Trophoblast cell (in vitro differentiated cells and primary cell): ENCODE results near the gene CNRIP1.

ENCODE experiments used
- DNase-seq, 2 donors: peaks; one replicate each; pipeline ENCODE4 v3.0.0-alpha.2; 2016
- H2AFZ ChIP-seq: 2 replicates; pipeline ENCODE4 v1.6.1; 2013; ENCODE audit warnings: low read length, moderate library complexity, mild to moderate bottlenecking; ENCODE audit not compliant: insufficient read depth, poor library complexity
- H2AK5ac ChIP-seq: 2 replicates; pipeline ENCODE4 v1.6.1; 2013; ENCODE audit warnings: mild to moderate bottlenecking, low read length
- H2BK120ac ChIP-seq: 2 replicates; pipeline ENCODE4 v1.6.1; 2013; ENCODE audit warnings: low read length, mild to moderate bottlenecking, moderate library complexity; ENCODE audit not compliant: insufficient read depth, poor library complexity
- H2BK12ac ChIP-seq: 2 replicates; pipeline ENCODE4 v1.6.1; 2013; ENCODE audit warnings: mild to moderate bottlenecking, low read length, moderate library complexity
- H2BK5ac ChIP-seq: 2 replicates; pipeline ENCODE4 v1.6.1; 2013; ENCODE audit warnings: low read length, low read depth, moderate library complexity, mild to moderate bottlenecking; ENCODE audit not compliant: poor library complexity
- H3K14ac ChIP-seq: 2 replicates; pipeline ENCODE4 v1.6.1; 2013; ENCODE audit warnings: mild to moderate bottlenecking, low read length
- H3K18ac ChIP-seq: 2 replicates; pipeline ENCODE4 v1.6.1; 2013; ENCODE audit warnings: mild to moderate bottlenecking, low read length
- H3K23ac ChIP-seq: 2 replicates; pipeline ENCODE4 v1.6.1; 2013; ENCODE audit warnings: low read length
- H3K27ac ChIP-seq: 2 replicates; pipeline ENCODE4 v1.5.1; 2013; ENCODE audit warnings: low read depth, mild to moderate bottlenecking, inconsistent platforms, low read length, moderate library complexity
- H3K27me3 ChIP-seq: 2 replicates; pipeline ENCODE4 v1.6.1; 2013; ENCODE audit warnings: inconsistent platforms, mild to moderate bottlenecking, low read length, moderate library complexity; ENCODE audit not compliant: insufficient read depth
- H3K36me3 ChIP-seq, 2 experiments: 1 replicate in 1 of 2; 2 replicates in 1 of 2; pipeline ENCODE4 v1.6.1; 2013; ENCODE audit warnings: low read length in 2 of 2, mild to moderate bottlenecking in 2 of 2, moderate library complexity in 1 of 2; ENCODE audit not compliant: insufficient read depth in 2 of 2, control insufficient read depth in 1 of 2
- H3K4ac ChIP-seq: 2 replicates; pipeline ENCODE4 v1.6.1; 2013; ENCODE audit warnings: low read depth, mild to moderate bottlenecking, low read length, moderate library complexity
- H3K4me1 ChIP-seq, 2 experiments: 1 replicate in 1 of 2; 2 replicates in 1 of 2; pipeline ENCODE4 v1.6.1; 2013; ENCODE audit warnings: low read length in 2 of 2, mild to moderate bottlenecking in 2 of 2, moderate library complexity in 1 of 2; ENCODE audit not compliant: insufficient read depth in 2 of 2, control insufficient read depth in 1 of 2
- H3K4me2 ChIP-seq: 2 replicates; pipeline ENCODE4 v1.6.1; 2013; ENCODE audit warnings: inconsistent platforms, mild to moderate bottlenecking, low read length, moderate library complexity
- H3K4me3 ChIP-seq: 2 replicates; pipeline ENCODE4 v1.5.1; 2013; ENCODE audit warnings: mild to moderate bottlenecking, low read depth, low read length, inconsistent platforms
- H3K79me1 ChIP-seq: one replicate; pipeline ENCODE4 v1.6.1; 2013; ENCODE audit warnings: low read length
- H3K79me2 ChIP-seq: 2 replicates; pipeline ENCODE4 v1.6.1; 2013; ENCODE audit warnings: low read length, mild to moderate bottlenecking; ENCODE audit not compliant: control insufficient read depth, insufficient read depth, poor library complexity
- H3K9ac ChIP-seq: 2 replicates; pipeline ENCODE4 v1.6.1; 2013; ENCODE audit warnings: mild to moderate bottlenecking, low read length
- H3K9me3 ChIP-seq: 2 replicates; pipeline ENCODE4 v1.6.1; 2013; ENCODE audit warnings: low read depth, mild to moderate bottlenecking, control low read depth, inconsistent platforms, low read length; ENCODE audit not compliant: insufficient read depth
- H4K12ac ChIP-seq: 2 replicates; pipeline ENCODE4 v1.6.1; 2013; ENCODE audit warnings: low read depth, mild to moderate bottlenecking, low read length, moderate library complexity
- H4K8ac ChIP-seq: 2 replicates; pipeline ENCODE4 v1.6.1; 2013; ENCODE audit warnings: low read depth, mild to moderate bottlenecking, low read length, moderate library complexity
- H4K91ac ChIP-seq: one replicate; pipeline ENCODE4 v1.6.1; 2013; ENCODE audit warnings: low read depth, mild to moderate bottlenecking, low read length, moderate library complexity
- WGBS: extraction: QIAGEN DNeasy Blood & Tissue Kit; methylation state at CpG from one replicate; pipeline ENCODE4 v1.1.7; 2013; ENCODE audit warnings: missing lambda C conversion rate; ENCODE audit not compliant: insufficient read length, insufficient coverage; ENCODE audit errors: extremely low coverage; 5-methylcytosine and 5-hydroxymethylcytosine counted together

CNRIP1 gene

DNA sequence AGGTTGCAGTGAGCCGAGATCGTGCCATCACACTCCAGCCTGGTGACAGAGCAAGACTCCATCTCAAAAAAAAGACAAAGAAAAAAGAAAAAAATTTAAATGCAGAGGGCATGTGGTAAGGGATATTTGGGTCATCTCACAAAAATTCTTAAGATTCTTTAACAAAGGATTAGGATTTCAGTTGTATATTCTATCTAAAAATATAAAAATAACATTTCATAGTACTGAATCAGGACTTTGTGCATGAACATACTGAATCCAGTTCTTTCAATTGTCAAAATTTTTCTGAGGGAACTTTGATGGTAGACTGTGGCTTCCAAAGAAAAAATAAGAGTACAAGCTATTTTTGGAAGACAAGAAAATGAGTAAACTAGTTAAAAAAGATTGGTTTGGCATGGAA is 60.9 kb downstream of the CNRIP1 start:
- H3K4me3 ChIP-seq: no peak overlapping the region
- no peak overlapping the region for H2BK120ac ChIP-seq
- no peaks in the 10 kb centered on the region for H3K79me2 ChIP-seq
- H2BK5ac ChIP-seq: no peak overlapping the region
- H4K91ac ChIP-seq: no peak overlapping the region
- no peak overlapping the region for H3K4me2 ChIP-seq
- no peaks in the 10 kb centered on the region for H3K4me1 ChIP-seq
- no peak overlapping the region for H3K14ac ChIP-seq
- H3K27me3 ChIP-seq: no peaks in the 10 kb centered on the region
- no peak overlapping the region for H2AFZ ChIP-seq
- no peak overlapping the region for H3K23ac ChIP-seq
- no peak overlapping the region for H4K8ac ChIP-seq
- DNase-seq: no peak
- H3K9me3 ChIP-seq: no peaks in the 10 kb centered on the region
- H3K4ac ChIP-seq: no peak overlapping the region
- no peak overlapping the region for H4K12ac ChIP-seq
- H3K27ac ChIP-seq: no peak overlapping the region
- H3K9ac ChIP-seq: no peak overlapping the region
- H2BK12ac ChIP-seq: no peak overlapping the region
- H3K36me3 ChIP-seq: no peaks in the 10 kb centered on the region
- H3K18ac ChIP-seq: no peak overlapping the region
- no peaks in the 10 kb centered on the region for H3K79me1 ChIP-seq
- no CpG with 5 or more reads among the region's 2 CpGs for WGBS
- no peak overlapping the region for H2AK5ac ChIP-seq

DNA sequence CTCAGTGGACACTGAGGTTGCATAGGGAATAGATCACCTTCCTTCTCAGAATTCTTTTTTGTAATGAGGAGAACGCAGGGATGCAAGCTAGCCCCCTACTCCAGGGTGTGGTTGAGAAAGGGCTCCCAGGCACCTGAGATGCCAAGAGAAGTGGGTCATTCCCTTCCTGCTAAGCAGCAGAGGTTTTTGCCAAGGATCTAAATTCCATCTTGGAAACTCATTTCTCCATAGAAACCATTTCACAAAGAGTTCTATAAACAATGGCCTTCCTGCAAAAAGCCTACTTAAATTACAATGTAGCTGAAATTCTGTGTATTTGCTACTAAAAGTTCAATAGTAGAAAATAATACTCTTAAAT is 63.7 kb downstream of the CNRIP1 start:
- Histone ChIP-seq H3K23ac (no peak overlapping the region), H4K12ac (no peak overlapping the region), H3K9ac (no peak overlapping the region), H3K27ac (no peak overlapping the region), H2AFZ (no peak overlapping the region), H3K79me1 (peaks cover 15% of the 10 kb centered on the region), H2BK120ac (no peak overlapping the region), H3K36me3 (no peaks in the 10 kb centered on the region), H2BK12ac (no peak overlapping the region), H3K4me1 (no peaks in the 10 kb centered on the region), H2AK5ac (no peak overlapping the region), H4K91ac (no peak overlapping the region), H3K27me3 (no peaks in the 10 kb centered on the region), H3K18ac (no peak overlapping the region), H3K9me3 (peaks cover 2% of the 10 kb centered on the region), H3K79me2 (peaks cover 13% of the 10 kb centered on the region), H3K4me2 (no peak overlapping the region), H3K4ac (no peak overlapping the region), H2BK5ac (no peak overlapping the region), H4K8ac (no peak overlapping the region), H3K4me3 (no peak overlapping the region), H3K14ac (no peak overlapping the region)
- DNase-seq: peak; percentile 89 to 95
- WGBS: no CpG with 5 or more reads among the region's 1 CpG

DNA sequence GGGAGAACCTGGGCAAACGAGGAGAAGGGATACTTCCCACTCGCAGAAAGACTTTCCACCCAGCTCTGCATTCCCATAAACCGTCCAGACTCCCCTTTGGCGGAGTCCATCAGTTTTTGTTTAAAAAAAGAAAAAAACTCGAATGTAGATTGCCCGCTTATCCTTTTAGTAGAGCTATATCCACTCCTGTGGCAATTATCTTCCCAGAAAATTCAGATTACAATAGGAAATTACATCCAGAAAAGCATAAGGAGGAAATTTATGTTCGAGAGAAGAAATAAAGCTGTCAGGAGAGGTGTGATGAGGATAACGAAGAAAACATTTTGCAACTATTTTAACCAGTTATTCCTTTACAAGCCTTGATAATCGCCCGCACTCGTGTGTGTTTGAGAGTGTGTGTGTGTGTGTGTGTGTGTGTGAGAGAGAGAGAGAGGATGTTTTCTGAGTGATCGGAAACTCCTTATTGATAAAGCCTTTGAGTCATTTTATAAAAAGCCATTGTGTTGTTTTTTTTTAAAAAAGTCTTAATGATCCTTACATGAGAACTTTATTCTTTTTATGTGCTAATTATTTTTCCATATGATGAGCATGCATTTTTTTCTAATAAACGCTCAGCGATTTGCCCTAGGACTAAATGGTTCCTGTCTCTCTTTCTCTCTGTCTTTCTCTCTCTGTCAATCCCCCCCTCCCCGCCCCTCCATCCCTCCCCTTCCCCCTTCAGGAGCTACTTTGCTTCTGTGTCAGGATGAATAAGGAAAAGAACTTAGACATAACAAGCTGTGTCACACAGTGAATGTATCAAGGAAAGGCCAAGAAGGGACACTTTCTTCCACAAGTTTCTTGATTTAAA is 66.3 kb downstream of the CNRIP1 start:
- peak in 1 of 2 donors; percentile 24 for DNase-seq
- Histone ChIP-seq H3K79me2 (peaks cover 13% of the 10 kb centered on the region), H3K18ac (peak overlapping the region; percentile 95), H3K4me2 (peak overlapping the region; percentile 96), H3K27me3 (no peaks in the 10 kb centered on the region), H3K79me1 (peaks cover 15% of the 10 kb centered on the region), H2AK5ac (no peak overlapping the region), H3K36me3 (no peaks in the 10 kb centered on the region), H3K9ac (peak overlapping the region; percentile 99), H4K91ac (peak overlapping the region; percentile 64), H2BK120ac (peak overlapping the region; percentile 35), H2BK5ac (no peak overlapping the region), H3K23ac (no peak overlapping the region), H3K27ac (peak overlapping the region; percentile 87), H4K8ac (peak overlapping the region; percentile 98), H4K12ac (peak overlapping the region; percentile 92), H2BK12ac (no peak overlapping the region), H3K4ac (peak overlapping the region; percentile 2), H3K4me3 (peak overlapping the region; percentile 93), H3K14ac (peak overlapping the region; percentile 91), H2AFZ (peak overlapping the region; percentile 12), H3K4me1 (peaks cover 0 to 3% of the 10 kb centered on the region in 2 experiments), H3K9me3 (peaks cover 2% of the 10 kb centered on the region)
- WGBS: no CpG with 5 or more reads among the region's 15 CpGs

DNA sequence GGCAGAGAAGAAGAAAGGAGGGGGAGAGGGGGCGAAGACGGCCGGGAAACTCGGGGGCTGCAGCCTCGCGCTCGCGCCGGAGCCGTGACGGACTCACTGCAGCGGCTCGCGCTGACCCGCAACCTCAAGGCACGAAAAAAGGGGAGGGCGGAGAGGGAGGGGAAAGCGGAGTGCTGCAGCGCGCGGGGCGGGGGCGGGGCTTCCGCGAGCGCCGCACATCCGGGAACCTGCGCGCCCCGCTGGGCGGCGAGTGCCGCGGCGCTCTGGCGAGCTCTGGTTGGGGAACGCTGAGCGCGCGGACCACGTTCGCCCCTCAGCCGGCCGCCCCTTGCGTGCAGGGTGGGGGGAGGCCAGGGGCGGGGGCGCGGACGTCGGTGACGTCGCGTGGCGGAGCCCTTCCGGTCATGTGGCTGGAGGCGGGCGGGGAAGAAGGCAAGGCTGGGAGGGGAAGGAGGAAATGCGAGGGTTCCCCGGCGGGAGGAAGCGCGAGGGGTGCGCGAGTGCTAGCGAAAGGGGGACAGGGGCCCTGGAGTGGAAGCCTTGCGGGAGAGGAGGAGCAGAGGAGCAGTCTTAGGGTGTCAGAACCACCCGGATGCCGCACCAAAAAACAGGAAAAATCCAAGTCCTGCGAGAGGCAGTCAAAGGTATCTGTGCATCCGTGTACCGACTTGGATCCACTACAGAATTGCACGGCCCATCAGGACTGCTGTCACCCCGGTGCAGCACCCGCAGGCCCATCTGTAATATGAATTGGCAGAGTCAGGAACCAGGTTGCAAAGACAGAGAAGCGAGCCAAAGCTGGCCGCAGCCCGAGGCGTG is 67.1 kb downstream of the CNRIP1 start, which contains the start of gene PPP3R1:
Gene PPP3R1, minus strand, starts transcription at position 133 of the 819 bp plus-strand sequence. CDS start 405 bp downstream, outside the sequence.
- Histone ChIP-seq H3K79me1 (peaks cover 15% of the 10 kb centered on the region), H3K23ac (no peak within 1 kb of the TSS), H3K9ac (peak within 1 kb of the TSS; percentile 99), H2BK12ac (peak within 1 kb of the TSS; percentile 17), H4K91ac (peak within 1 kb of the TSS; percentile 97), H3K14ac (peak within 1 kb of the TSS; percentile 91), H2BK120ac (peak within 1 kb of the TSS; percentile 92), H3K9me3 (peaks cover 2% of the 10 kb centered on the region), H3K4me3 (peak within 1 kb of the TSS; percentile 93), H3K4me1 (peaks cover 0 to 3% of the 10 kb centered on the region in 2 experiments), H2BK5ac (peak within 1 kb of the TSS; percentile 98), H3K79me2 (peaks cover 16% of the 10 kb centered on the region), H3K27me3 (no peaks in the 10 kb centered on the region), H3K36me3 (no peaks in the 10 kb centered on the region), H4K8ac (peak within 1 kb of the TSS; percentile 98), H3K4me2 (peak within 1 kb of the TSS; percentile 96), H2AFZ (peak within 1 kb of the TSS; percentile 91), H3K18ac (peak within 1 kb of the TSS; percentile 97), H3K27ac (peak within 1 kb of the TSS; percentile 90), H3K4ac (peak within 1 kb of the TSS; percentile 89), H2AK5ac (peak within 1 kb of the TSS; percentile 87), H4K12ac (peak within 1 kb of the TSS; percentile 92)
- DNase-seq: peak; percentile 94
- no CpG with 5 or more reads among the region's 79 CpGs for WGBS
